SK-N-SH treated with all-trans-retinoic acid at 6 μM for 48 hours (cell line): ENCODE data around the gene ZDHHC9.

ENCODE experiments used
- ATAC-seq: fragments of 200-7000 bp; cut with Tn5 transposase; 3 replicates; pipeline ENCODE4 v1.9.1; 2020; ENCODE audit warnings: mild to moderate bottlenecking, moderate library complexity
- ARNTL ChIP-seq: fragments of 450-650 bp; formaldehyde crosslinking; IDR thresholded peaks from 2 replicates; pipeline ENCODE4 v1.5.0; 2020; ENCODE audit warnings: low read depth, mild to moderate bottlenecking, moderate library complexity, borderline replicate concordance
- BACH2 ChIP-seq: fragments of 250-450 bp; sonication (Bioruptor Pico); IDR thresholded peaks from 2 replicates; pipeline ENCODE4 v1.9.0; 2021; ENCODE audit warnings: mild to moderate bottlenecking, borderline replicate concordance
- CREB5 ChIP-seq: fragments of 250-450 bp; sonication (Bioruptor Pico); IDR thresholded peaks from 2 replicates; pipeline ENCODE4 v1.5.1; 2020; ENCODE audit warnings: low read depth, mild to moderate bottlenecking, moderate library complexity
- CSDC2 ChIP-seq: fragments of 250-450 bp; sonication (Bioruptor Pico); IDR thresholded peaks from 2 replicates; pipeline ENCODE4 v1.5.0; 2020; ENCODE audit warnings: mild to moderate bottlenecking, moderate library complexity
- CSRNP3 ChIP-seq: fragments of 250-450 bp; sonication (Bioruptor Pico); IDR thresholded peaks from 2 replicates; pipeline ENCODE4 v1.5.1; 2021; ENCODE audit warnings: mild to moderate bottlenecking, moderate library complexity
- ESRRG ChIP-seq: fragments of 250-450 bp; sonication (Bioruptor Pico); IDR thresholded peaks from 2 replicates; pipeline ENCODE4 v1.6.1; 2021; ENCODE audit warnings: mild to moderate bottlenecking
- GLIS3 ChIP-seq: fragments of 250-450 bp; sonication (Bioruptor Pico); IDR thresholded peaks from 2 replicates; pipeline ENCODE4 v1.5.0; 2020; ENCODE audit warnings: mild to moderate bottlenecking, moderate library complexity
- ISL1 ChIP-seq: fragments of 250-450 bp; sonication (Bioruptor Pico); IDR thresholded peaks from 2 replicates; pipeline ENCODE4 v2.1.2; 2022; ENCODE audit warnings: mild to moderate bottlenecking, moderate library complexity
- OSR1 ChIP-seq: fragments of 250-450 bp; sonication (Bioruptor Pico); IDR thresholded peaks from 2 replicates; pipeline ENCODE4 v1.8.0; 2022; ENCODE audit warnings: moderate library complexity, mild to moderate bottlenecking, inconsistent platforms
- PATZ1 ChIP-seq: fragments of 250-450 bp; sonication (Bioruptor Pico); IDR thresholded peaks from 2 replicates; pipeline ENCODE4 v1.8.0; 2020; ENCODE audit warnings: mild to moderate bottlenecking, moderate library complexity, borderline replicate concordance
- POU6F1 ChIP-seq: fragments of 250-450 bp; sonication (Bioruptor Pico); IDR thresholded peaks from 2 replicates; pipeline ENCODE4 v1.8.0; 2021; ENCODE audit warnings: low read depth, mild to moderate bottlenecking, moderate library complexity, borderline replicate concordance
- PPARA ChIP-seq: fragments of 250-450 bp; sonication (Bioruptor Pico); IDR thresholded peaks from 2 replicates; pipeline ENCODE4 v1.5.0; 2020; ENCODE audit warnings: mild to moderate bottlenecking, borderline replicate concordance
- RARB ChIP-seq: fragments of 250-450 bp; sonication (Bioruptor Pico); IDR thresholded peaks from 2 replicates; pipeline ENCODE4 v1.8.0; 2021; ENCODE audit warnings: mild to moderate bottlenecking, moderate library complexity
- SNAI2 ChIP-seq: fragments of 250-450 bp; sonication (Bioruptor Pico); IDR thresholded peaks from 2 replicates; pipeline ENCODE4 v1.5.0; 2020; ENCODE audit warnings: mild to moderate bottlenecking, moderate library complexity
- TCF4 ChIP-seq: fragments of 250-450 bp; sonication (Bioruptor Pico); IDR thresholded peaks from 2 replicates; pipeline ENCODE4 v1.8.0; 2021; ENCODE audit warnings: mild to moderate bottlenecking, moderate library complexity, borderline replicate concordance
- TOX ChIP-seq: fragments of 250-450 bp; sonication (Bioruptor Pico); IDR thresholded peaks from 2 replicates; pipeline ENCODE4 v1.8.0; 2021; ENCODE audit warnings: mild to moderate bottlenecking, moderate library complexity, borderline replicate concordance
- TSHZ2 ChIP-seq: fragments of 250-450 bp; sonication (Bioruptor Pico); IDR thresholded peaks from 2 replicates; pipeline ENCODE4 v1.5.0; 2020; ENCODE audit warnings: mild to moderate bottlenecking, moderate library complexity
- ZC3H10 ChIP-seq: fragments of 250-450 bp; sonication (Bioruptor Pico); IDR thresholded peaks from 2 replicates; pipeline ENCODE4 v1.5.1; 2021; ENCODE audit warnings: mild to moderate bottlenecking, moderate library complexity
- ZFP3 ChIP-seq: fragments of 250-450 bp; sonication (Bioruptor Pico); IDR thresholded peaks from 2 replicates; pipeline ENCODE4 v1.5.0; 2020; ENCODE audit warnings: mild to moderate bottlenecking, moderate library complexity
- ZFP30 ChIP-seq: fragments of 450-650 bp; formaldehyde crosslinking; IDR thresholded peaks from 2 replicates; pipeline ENCODE4 v1.5.0; 2022; ENCODE audit warnings: mild to moderate bottlenecking, moderate library complexity
- ZNF565 ChIP-seq: fragments of 450-650 bp; formaldehyde crosslinking; conservative IDR thresholded peaks from 2 replicates; pipeline ENCODE4 v1.5.0; 2020; ENCODE audit warnings: low read depth, mild to moderate bottlenecking, moderate library complexity
- ZNF70 ChIP-seq: fragments of 450-650 bp; formaldehyde crosslinking; IDR thresholded peaks from 2 replicates; pipeline ENCODE4 v1.5.0; 2020; ENCODE audit warnings: mild to moderate bottlenecking, moderate library complexity
- ZNF8 ChIP-seq: fragments of 450-650 bp; formaldehyde crosslinking; IDR thresholded peaks from 2 replicates; pipeline ENCODE4 v1.5.0; 2020; ENCODE audit warnings: mild to moderate bottlenecking, moderate library complexity

Gene ZDHHC9

GRCh38 chrX:129768586-129769466, 74.9 kb downstream of the ZDHHC9 start:
- TF ChIP-seq GLIS3 (CRISPR knock-in tag) (no peak), CSRNP3 (no peak), ZC3H10 (CRISPR knock-in tag) (no peak), OSR1 (no peak), ESRRG (no peak), ZNF8 (CRISPR knock-in tag) (no peak), CSDC2 (CRISPR knock-in tag) (no peak), TCF4 (no peak), ISL1 (CRISPR knock-in tag) (no peak), ZFP30 (CRISPR knock-in tag) (no peak), PPARA (CRISPR knock-in tag) (no peak), BACH2 (CRISPR knock-in tag) (no peak), ZFP3 (CRISPR knock-in tag) (no peak), PATZ1 (no peak), ZNF70 (CRISPR knock-in tag) (no peak), TSHZ2 (CRISPR knock-in tag) (no peak), ZNF565 (CRISPR knock-in tag) (no peak), CREB5 (CRISPR knock-in tag) (no peak), TOX (CRISPR knock-in tag) (no peak), ARNTL (CRISPR knock-in tag) (no peak)
- ATAC-seq, result no peak

GRCh38 chrX:129768186-129768585, 75.5 kb downstream of the ZDHHC9 start:
- no peak for ATAC-seq
- TF ChIP-seq RARB (CRISPR knock-in tag) (no peak), CSDC2 (CRISPR knock-in tag) (no peak), PPARA (CRISPR knock-in tag) (no peak), ZNF70 (CRISPR knock-in tag) (no peak), TCF4 (no peak), ARNTL (CRISPR knock-in tag) (no peak), POU6F1 (CRISPR knock-in tag) (no peak), ISL1 (CRISPR knock-in tag) (no peak), ESRRG (no peak), CREB5 (CRISPR knock-in tag) (no peak), OSR1 (no peak), CSRNP3 (no peak), TSHZ2 (CRISPR knock-in tag) (no peak), ZNF565 (CRISPR knock-in tag) (no peak), SNAI2 (no peak)
